SK-N-MC (cell line): Measurements from ENCODE around the gene HSD17B12.

Experiments used
- DNase-seq: peaks from one replicate; pipeline ENCODE4 v3.0.0-alpha.2; 2011; ENCODE audit warnings: low read depth, low spot score
- H3K27ac ChIP-seq: fragments of 200-600 bp; sonication (generic); 2 replicates; pipeline ENCODE4 v1.5.1; 2016; ENCODE audit warnings: mixed run types
- H3K36me3 ChIP-seq: fragments of 200-600 bp; sonication (generic); 2 replicates; pipeline ENCODE4 v1.6.1; 2017; ENCODE audit warnings: antibody characterized with exemption, low read length, mixed read lengths; ENCODE audit not compliant: insufficient read depth
- H3K4me3 ChIP-seq: fragments of 200-600 bp; sonication (generic); 2 replicates; pipeline ENCODE4 v1.5.1; 2016
- H3K9ac ChIP-seq: fragments of 200-600 bp; sonication (generic); 2 replicates; pipeline ENCODE4 v1.8.0; 2017; ENCODE audit warnings: mixed run types, mixed read lengths; ENCODE audit not compliant: insufficient read length
- H3K9me3 ChIP-seq: fragments of 200-600 bp; sonication (generic); 2 replicates; pipeline ENCODE4 v1.6.1; 2017; ENCODE audit warnings: low read depth, mild to moderate bottlenecking, antibody characterized with exemption, low read length, moderate library complexity, mixed read lengths
- EZH2 ChIP-seq: fragments of 200-600 bp; sonication (generic); IDR thresholded peaks from one replicate; pipeline ENCODE4 v1.6.1; 2017; ENCODE audit warnings: antibody characterized with exemption
- FOXP2 ChIP-seq: optimal IDR thresholded peaks from 2 replicates; pipeline ENCODE3; 2011; ENCODE audit warnings: mild to moderate bottlenecking, moderate library complexity; ENCODE audit not compliant: insufficient read depth; ENCODE audit errors: extremely low read length, control extremely low read depth
- POLR2AphosphoS5 ChIP-seq: IDR thresholded peaks from 2 replicates; pipeline ENCODE4 v1.6.1; 2012; ENCODE audit warnings: mild to moderate bottlenecking, low read depth, low read length, borderline replicate concordance

The HSD17B12 gene

GRCh38 chr11:43691806-43692205, 11.3 kb downstream of the HSD17B12 start:
- Histone ChIP-seq H3K9ac (no peak overlapping the region), H3K27ac (no peak overlapping the region), H3K9me3 (no peaks in the 10 kb centered on the region), H3K36me3 (peaks cover 36% of the 10 kb centered on the region), H3K4me3 (no peak overlapping the region)
- no peak for DNase-seq
- TF ChIP-seq EZH2, result no peak
- no peak for TF ChIP-seq POLR2AphosphoS5
- no peak for TF ChIP-seq FOXP2

- H3K9me3 ChIP-seq, result no peaks in the 10 kb centered on the region
- H3K9ac ChIP-seq, result no peak overlapping the region
- H3K27ac ChIP-seq, result no peak overlapping the region
- DNase-seq, result no peak
- TF ChIP-seq EZH2 (no peak), FOXP2 (no peak), POLR2AphosphoS5 (no peak)
- H3K4me3 ChIP-seq, result no peak overlapping the region
- H3K36me3 ChIP-seq, result peaks cover 42% of the 10 kb centered on the region
Measured at GRCh38 chr11:43693069-43693468, 12.5 kb downstream of the HSD17B12 start.

- Histone ChIP-seq H3K9ac (no peak overlapping the region), H3K36me3 (peaks cover 45% of the 10 kb centered on the region), H3K27ac (no peak overlapping the region), H3K4me3 (no peak overlapping the region), H3K9me3 (no peaks in the 10 kb centered on the region)
- no peak for TF ChIP-seq EZH2
- no peak for TF ChIP-seq POLR2AphosphoS5
- TF ChIP-seq FOXP2, result no peak
- no peak for DNase-seq
Measured at GRCh38 chr11:43693731-43694130, 13.2 kb downstream of the HSD17B12 start.

DNA sequence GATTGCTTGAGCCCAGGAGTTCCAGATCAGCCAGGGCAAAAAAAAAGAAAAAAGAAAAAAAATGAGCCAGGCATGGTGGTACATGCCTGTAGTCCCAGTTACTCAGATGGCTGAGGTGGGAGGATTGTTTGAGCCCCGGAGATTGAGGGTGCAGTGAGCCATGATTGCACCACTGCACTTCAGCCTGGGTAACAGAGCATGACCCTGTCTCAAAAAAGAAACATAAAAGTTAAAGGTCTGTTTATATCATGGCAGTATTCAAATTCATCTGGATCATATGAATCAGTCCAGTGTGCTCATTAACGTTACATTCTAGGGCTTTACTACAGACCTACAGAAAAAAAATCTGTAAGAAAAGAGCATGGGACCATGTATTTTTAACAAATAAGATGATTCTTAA, 13.9 kb downstream of the HSD17B12 start:
- DNase-seq, result no peak
- Histone ChIP-seq H3K27ac (no peak overlapping the region), H3K9me3 (no peaks in the 10 kb centered on the region), H3K4me3 (no peak overlapping the region), H3K36me3 (peaks cover 47% of the 10 kb centered on the region), H3K9ac (no peak overlapping the region)
- no peak for TF ChIP-seq EZH2
- TF ChIP-seq FOXP2, result no peak
- TF ChIP-seq POLR2AphosphoS5, result no peak

- H3K4me3 ChIP-seq, result no peak overlapping the region
- no peak overlapping the region for H3K27ac ChIP-seq
- H3K9ac ChIP-seq, result no peak overlapping the region
- no peak for DNase-seq
- H3K9me3 ChIP-seq, result peaks cover 11% of the 10 kb centered on the region
- TF ChIP-seq FOXP2 (no peak), POLR2AphosphoS5 (no peak), EZH2 (no peak)
- peaks cover 43% of the 10 kb centered on the region for H3K36me3 ChIP-seq
Measured at GRCh38 chr11:43697679-43698078, 17.1 kb downstream of the HSD17B12 start.

DNA sequence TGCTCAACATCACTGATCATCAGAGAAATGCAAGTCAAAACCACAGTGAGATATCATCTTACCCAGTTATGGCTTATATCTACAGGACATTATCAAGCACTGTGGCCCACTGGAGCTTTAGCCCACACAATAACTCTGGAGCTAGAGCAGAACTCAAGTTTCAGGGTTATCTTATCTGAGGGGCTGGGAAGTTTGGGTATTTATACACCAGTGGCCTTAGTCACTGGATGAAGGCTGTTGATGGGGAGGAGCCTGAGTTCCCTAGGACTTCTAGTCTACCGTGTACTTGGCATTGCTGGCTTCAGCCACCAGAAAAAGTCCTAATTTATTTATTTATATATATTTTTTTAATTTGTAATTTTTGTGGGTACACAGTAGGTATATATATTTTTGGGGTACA, 19.3 kb downstream of the HSD17B12 start:
- no peak overlapping the region for H3K9ac ChIP-seq
- H3K36me3 ChIP-seq, result peaks cover 44% of the 10 kb centered on the region
- no peak for DNase-seq
- peaks cover 11% of the 10 kb centered on the region for H3K9me3 ChIP-seq
- H3K27ac ChIP-seq, result no peak overlapping the region
- H3K4me3 ChIP-seq, result no peak overlapping the region
- TF ChIP-seq EZH2 (no peak), FOXP2 (no peak), POLR2AphosphoS5 (no peak)

DNA sequence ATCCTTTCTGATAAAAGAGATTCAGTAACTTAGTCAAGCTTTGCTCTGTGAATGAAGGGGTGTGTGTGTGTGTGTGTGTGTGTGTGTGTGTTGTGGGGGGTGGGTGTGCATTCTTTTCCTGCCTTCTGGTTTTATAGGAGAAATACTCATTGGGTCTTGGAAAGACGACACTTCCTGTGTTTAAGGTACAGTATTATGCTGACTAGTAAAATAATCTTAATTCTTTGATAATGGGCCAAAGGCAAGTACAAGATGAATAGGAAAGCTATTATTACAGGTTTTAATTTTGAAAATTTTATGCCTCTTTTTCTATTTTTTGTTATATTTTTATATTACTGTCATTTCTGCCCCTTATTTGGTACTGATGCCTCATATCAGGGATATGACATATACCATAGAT, 26.1 kb downstream of the HSD17B12 start:
- Histone ChIP-seq H3K27ac (no peak overlapping the region), H3K4me3 (no peak overlapping the region), H3K9me3 (peaks cover under 1% of the 10 kb centered on the region; the same call in 1 of the 2 replicates), H3K9ac (no peak overlapping the region), H3K36me3 (peaks cover 39% of the 10 kb centered on the region)
- no peak for DNase-seq
- TF ChIP-seq FOXP2, result no peak
- TF ChIP-seq POLR2AphosphoS5, result no peak
- no peak for TF ChIP-seq EZH2

- H3K36me3 ChIP-seq, result peaks cover 38% of the 10 kb centered on the region
- H3K27ac ChIP-seq, result no peak overlapping the region
- no peak overlapping the region for H3K4me3 ChIP-seq
- peaks cover 3% of the 10 kb centered on the region; the same call in 1 of the 2 replicates for H3K9me3 ChIP-seq
- DNase-seq, result no peak
- TF ChIP-seq POLR2AphosphoS5, result no peak
- TF ChIP-seq EZH2, result no peak
- TF ChIP-seq FOXP2, result no peak
- no peak overlapping the region for H3K9ac ChIP-seq
Measured at GRCh38 chr11:43708776-43709175, 28.2 kb downstream of the HSD17B12 start.

GRCh38 chr11:43709689-43710088, 29.2 kb downstream of the HSD17B12 start:
- Histone ChIP-seq H3K27ac (no peak overlapping the region), H3K4me3 (no peak overlapping the region), H3K9me3 (peaks cover 3% of the 10 kb centered on the region; the same call in 1 of the 2 replicates), H3K36me3 (peaks cover 37% of the 10 kb centered on the region), H3K9ac (no peak overlapping the region)
- no peak for DNase-seq
- TF ChIP-seq FOXP2 (no peak), EZH2 (no peak)
